Loucy (cell line): ENCODE measurements around the gene SORCS2.

Experiments used
- EZH2phosphoT487 ChIP-seq: fragments of 200-600 bp; IDR thresholded peaks from 2 replicates; pipeline ENCODE4 v1.6.1; 2018; ENCODE audit warnings: antibody characterized with exemption, mild to moderate bottlenecking, moderate library complexity, borderline replicate concordance
- TF ChIP-seq, protein P1 (sequence below): fragments of 200-600 bp; sonication (generic); conservative IDR thresholded peaks from 2 replicates; pipeline ENCODE4 v1.5.1; 2014; ENCODE audit warnings: mild to moderate bottlenecking, antibody characterized with exemption, low read length

DNA sequence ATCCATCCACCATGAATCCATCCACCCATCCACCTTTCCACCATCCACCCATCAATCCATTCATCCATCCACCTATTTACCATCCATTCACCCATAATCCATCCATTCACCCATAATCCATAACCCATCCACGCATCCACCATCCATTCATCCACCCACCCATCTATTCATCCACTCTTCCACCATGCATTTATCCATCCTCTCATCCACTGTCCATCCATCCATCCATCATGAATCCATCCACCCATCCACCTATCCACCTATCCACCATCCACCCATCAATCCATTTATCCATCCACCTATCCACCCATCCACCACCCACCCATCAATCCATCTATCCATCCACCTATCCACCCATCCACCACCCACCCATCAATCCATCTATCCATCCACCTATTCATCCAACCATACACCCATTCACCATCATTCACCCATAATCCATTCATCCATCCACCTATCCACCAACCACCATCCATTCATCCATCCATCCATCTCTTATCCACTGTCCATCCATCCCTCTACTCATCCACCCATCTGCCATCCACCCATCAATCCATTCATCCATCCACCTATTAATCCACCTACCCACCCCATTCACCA is 422.1 kb downstream of the SORCS2 start:
- TF ChIP-seq, protein P1, sequence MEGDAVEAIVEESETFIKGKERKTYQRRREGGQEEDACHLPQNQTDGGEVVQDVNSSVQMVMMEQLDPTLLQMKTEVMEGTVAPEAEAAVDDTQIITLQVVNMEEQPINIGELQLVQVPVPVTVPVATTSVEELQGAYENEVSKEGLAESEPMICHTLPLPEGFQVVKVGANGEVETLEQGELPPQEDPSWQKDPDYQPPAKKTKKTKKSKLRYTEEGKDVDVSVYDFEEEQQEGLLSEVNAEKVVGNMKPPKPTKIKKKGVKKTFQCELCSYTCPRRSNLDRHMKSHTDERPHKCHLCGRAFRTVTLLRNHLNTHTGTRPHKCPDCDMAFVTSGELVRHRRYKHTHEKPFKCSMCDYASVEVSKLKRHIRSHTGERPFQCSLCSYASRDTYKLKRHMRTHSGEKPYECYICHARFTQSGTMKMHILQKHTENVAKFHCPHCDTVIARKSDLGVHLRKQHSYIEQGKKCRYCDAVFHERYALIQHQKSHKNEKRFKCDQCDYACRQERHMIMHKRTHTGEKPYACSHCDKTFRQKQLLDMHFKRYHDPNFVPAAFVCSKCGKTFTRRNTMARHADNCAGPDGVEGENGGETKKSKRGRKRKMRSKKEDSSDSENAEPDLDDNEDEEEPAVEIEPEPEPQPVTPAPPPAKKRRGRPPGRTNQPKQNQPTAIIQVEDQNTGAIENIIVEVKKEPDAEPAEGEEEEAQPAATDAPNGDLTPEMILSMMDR: no peak
- TF ChIP-seq EZH2phosphoT487: no peak
